Heart right ventricle (tissue), 16 donors: ENCODE results near the gene CST6. TPM values are rescaled to one million over a fixed set of nuclear protein-coding genes. Genes with fewer than 3 reads are reported as not detected.

Experiments used
- ATAC-seq, 8 donors: fragments of 200-7000 bp; cut with Tn5 transposase; one replicate each; pipeline ENCODE4 v1.9.1; 2020; ENCODE audit warnings: mild to moderate bottlenecking in 8 of 8, moderate library complexity in 8 of 8, moderate number of reproducible peaks in 1 of 8
- DNase-seq, 2 donors: peaks; one replicate each; pipeline ENCODE4 v3.0.0-alpha.2; 2020
- H3K27ac ChIP-seq, 10 donors: fragments of 200-600 bp; sonication (generic) in 2 of 10; one replicate each; pipeline versions ENCODE4 v1.5.0 to v1.8.0; 2020 to 2022; ENCODE audit warnings: mild to moderate bottlenecking in 3 of 10
- H3K27me3 ChIP-seq, 7 donors: fragments of 200-600 bp; one replicate each; pipeline ENCODE4 v1.8.0; 2021 to 2022; ENCODE audit warnings: mild to moderate bottlenecking in 2 of 7
- H3K36me3 ChIP-seq, 9 donors: fragments of 200-600 bp; sonication (generic) in 1 of 9; one replicate each; pipeline versions ENCODE4 v1.5.0 to v1.8.0; 2020 to 2022; ENCODE audit warnings: mild to moderate bottlenecking in 2 of 9
- H3K4me1 ChIP-seq, 9 donors: fragments of 200-600 bp; sonication (generic) in 1 of 9; one replicate each; pipeline versions ENCODE4 v1.5.0 to v1.8.0; 2020 to 2022; ENCODE audit warnings: mild to moderate bottlenecking in 4 of 9
- H3K4me3 ChIP-seq, 10 donors: fragments of 200-600 bp; sonication (generic) in 2 of 10; one replicate each; pipeline versions ENCODE4 v1.5.0 to v1.8.0; 2020 to 2022; ENCODE audit warnings: mild to moderate bottlenecking in 7 of 10, moderate library complexity in 2 of 10
- H3K9me3 ChIP-seq, 11 donors: fragments of 200-600 bp in 10 of 11; sonication (generic) in 2 of 11; one replicate each; pipeline versions ENCODE4 v1.5.0 to v1.8.0; 2013 to 2022; ENCODE audit warnings: mild to moderate bottlenecking in 2 of 11, control low read depth in 1 of 11, moderate library complexity in 1 of 11
- WGBS, 2 donors: extraction: QIAGEN DNeasy Blood & Tissue Kit; methylation state at CpG; one replicate each; pipeline ENCODE4 v1.1.7; 2013; ENCODE audit warnings: inconsistent platforms in 1 of 2; 5-methylcytosine and 5-hydroxymethylcytosine counted together
- intact Hi-C, 10 donors: fragments of 100-400 bp; cut with DNase I; formaldehyde crosslinking; loops; one replicate each; pipeline versions ENCODE4 v1.11.1 to v1.14.2; 2022
- polyA plus RNA-seq, 2 donors: library from polyadenylated mRNA; stranded (reverse); fragments of 200-250 nt; gene quantifications; one replicate each; pipeline ENCODE4 v1.2.3, GENCODE V29; 2013
- total RNA-seq, 10 donors: library from RNA; stranded (reverse); fragmentation: NEBNext Ultra II Directional in 3 of 10; extraction: Animal tissue kit (Norgen Biotek cat#: 25700) in 3 of 10; gene quantifications; one replicate each; pipeline versions ENCODE4 v1.2.1 to v1.2.4, GENCODE V29; 2021 to 2023
- TF ChIP-seq, protein P1 (sequence below), 9 donors: fragments of 200-600 bp; sonication (generic) in 2 of 9; IDR thresholded peaks; one replicate each; pipeline versions ENCODE4 v1.5.0 to v1.8.0; 2021 to 2022; ENCODE audit warnings: antibody characterized with exemption in 9 of 9, mild to moderate bottlenecking in 5 of 9, moderate library complexity in 1 of 9
- donor health status: Arrhythmogenic right ventricular cardiomyopathy.
- donor health status: ischemic (EF 13 %, LVEDD 7.1; RV severe dilation, severe dysfunction).
- donor health status: healthy with polysubstance abuse.
- donor health status: DM: no; HTN: yes; CAD: no.
- donor health status: DM: no; HTN: no; CAD: no.
- donor health status: ischemic (EF 25% LVEDD 6.9; RV normal size, moderate dysfunction).
- donor health status: ischemic (EF 25% LVEDD 5.7; RV mildly dilated, moderate dysfunction).
- donor health status: healthy.
- donor health status: DM: yes; HTN: yes; CAD: no.
- donor health status: Ischemic cardiomyopathy.
- donor health status: ischemic (EF 35%, LVEDD 5.7; RV mildly dilated, moderate dysfunction).
- donor health status: nonischemic (EF 11% LVEDD 7.7; RV severe dilation, severe dysfunction).
- donor health status: DM: yes; HTN: yes; CAD: no.
- donor health status: PGD.
- donor health status: ischemic (EF 29% LVEDD 5.4; RV normal size, mild dysfunction).
- donor health status: nonischemic (EF 23%, LVEDD 6.1; RV moderate dilation, normal function).

Gene CST6
- total and polyA plus RNA-seq, 12 donors: 0.35 to 2.6 (median 0.44) TPM; not detected in 7

DNA sequence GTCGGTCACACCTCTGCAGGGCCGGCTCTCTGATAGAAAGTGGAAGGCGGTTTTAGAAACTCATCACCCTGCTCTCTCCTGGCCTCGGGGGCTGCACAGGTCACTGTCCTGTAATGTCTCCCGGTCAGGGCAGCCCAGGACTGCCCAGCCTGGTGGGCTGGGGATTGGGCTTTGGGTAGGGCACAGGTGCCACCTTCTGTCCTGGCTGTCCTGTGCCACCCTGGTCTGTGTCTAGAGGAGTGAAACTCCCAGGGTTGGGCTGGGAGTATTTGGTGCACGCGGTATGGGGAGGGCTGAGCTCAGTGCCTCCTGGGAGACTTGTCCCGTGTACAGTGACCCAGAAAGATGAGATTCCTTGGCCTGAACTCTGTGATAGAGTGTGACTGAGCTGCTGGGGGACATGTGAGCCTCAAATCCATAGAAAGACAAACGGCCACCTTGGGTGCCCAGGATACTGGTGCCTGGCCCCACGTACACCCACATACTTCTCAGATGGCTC, 32.5 kb upstream of the CST6 start:
- DNase-seq (no peak), ATAC-seq (no peak)
- 84 to 87% methylated on average over 10 of the region's 10 CpGs for WGBS, 2 donors
- Histone ChIP-seq H3K27me3 (no peaks in the 10 kb centered on the region), H3K4me3 (no peak overlapping the region), H3K9me3 (no peaks in the 10 kb centered on the region), H3K36me3 (peaks cover 0 to 56% (median 31%) of the 10 kb centered on the region in 9 donors), H3K27ac (no peak overlapping the region), H3K4me1 (no peaks in the 10 kb centered on the region)
- intact Hi-C loops: no loop called here
- TF ChIP-seq, protein P1, sequence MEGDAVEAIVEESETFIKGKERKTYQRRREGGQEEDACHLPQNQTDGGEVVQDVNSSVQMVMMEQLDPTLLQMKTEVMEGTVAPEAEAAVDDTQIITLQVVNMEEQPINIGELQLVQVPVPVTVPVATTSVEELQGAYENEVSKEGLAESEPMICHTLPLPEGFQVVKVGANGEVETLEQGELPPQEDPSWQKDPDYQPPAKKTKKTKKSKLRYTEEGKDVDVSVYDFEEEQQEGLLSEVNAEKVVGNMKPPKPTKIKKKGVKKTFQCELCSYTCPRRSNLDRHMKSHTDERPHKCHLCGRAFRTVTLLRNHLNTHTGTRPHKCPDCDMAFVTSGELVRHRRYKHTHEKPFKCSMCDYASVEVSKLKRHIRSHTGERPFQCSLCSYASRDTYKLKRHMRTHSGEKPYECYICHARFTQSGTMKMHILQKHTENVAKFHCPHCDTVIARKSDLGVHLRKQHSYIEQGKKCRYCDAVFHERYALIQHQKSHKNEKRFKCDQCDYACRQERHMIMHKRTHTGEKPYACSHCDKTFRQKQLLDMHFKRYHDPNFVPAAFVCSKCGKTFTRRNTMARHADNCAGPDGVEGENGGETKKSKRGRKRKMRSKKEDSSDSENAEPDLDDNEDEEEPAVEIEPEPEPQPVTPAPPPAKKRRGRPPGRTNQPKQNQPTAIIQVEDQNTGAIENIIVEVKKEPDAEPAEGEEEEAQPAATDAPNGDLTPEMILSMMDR (IDR thresholded peaks at IDR 0.05): no peak

DNA sequence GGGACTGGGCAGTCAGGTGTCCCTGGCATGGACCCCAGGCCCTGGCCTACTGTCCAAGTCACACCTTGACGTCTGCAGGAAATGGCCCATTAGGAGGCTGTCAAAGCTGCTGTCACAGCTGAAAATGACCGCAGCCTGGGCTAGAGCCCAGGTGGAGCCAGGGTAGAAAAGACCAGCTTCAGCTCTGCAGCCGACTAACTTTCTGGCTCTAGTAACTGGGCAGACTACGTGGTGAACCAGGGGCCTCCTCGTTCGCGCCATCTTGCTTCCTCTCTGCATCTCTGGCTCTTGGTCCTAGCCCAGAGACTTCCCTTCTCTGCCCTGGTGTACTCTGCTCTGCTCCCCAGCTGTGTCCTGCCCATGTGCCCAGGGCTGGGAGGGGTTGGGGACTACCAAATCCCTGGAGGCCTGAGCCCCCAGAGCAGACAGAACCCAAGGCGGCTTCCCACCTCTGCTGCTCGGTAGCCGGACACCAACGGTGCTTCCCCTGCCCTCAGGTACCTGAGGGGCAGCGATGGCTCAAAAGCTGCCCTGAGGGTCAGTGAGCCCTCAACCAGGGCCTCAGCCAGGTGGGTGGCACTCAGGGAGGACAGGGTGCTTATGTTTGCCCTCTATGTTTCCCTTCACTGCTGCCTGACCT, 30.6 kb upstream of the CST6 start:
- TF ChIP-seq, protein P1 (IDR thresholded peaks at IDR 0.05): no peak
- whole genome bisulfite sequencing, 2 donors: 73 to 75% methylated on average over 12 of the region's 12 CpGs
- Histone ChIP-seq H3K4me3 (no peak overlapping the region), H3K9me3 (no peaks in the 10 kb centered on the region), H3K4me1 (peaks cover 0 to 6% (median 0%) of the 10 kb centered on the region in 9 donors), H3K27ac (no peak overlapping the region), H3K36me3 (peaks cover 0 to 40% (median 31%) of the 10 kb centered on the region in 9 donors), H3K27me3 (no peaks in the 10 kb centered on the region)
- intact Hi-C loops: loop anchor here in 5 of 10 donors (5.0 to 10.0 kb wide), 5 partner anchors 99 to 356 kb away; partner anchors contain the start of genes RNASEH2C (in 1 of the 5) and SIPA1 (in 1 of the 5)
- DNase-seq: no peak
- ATAC-seq: peak in 2 of 8 donors; percentile 10 to 20

DNA sequence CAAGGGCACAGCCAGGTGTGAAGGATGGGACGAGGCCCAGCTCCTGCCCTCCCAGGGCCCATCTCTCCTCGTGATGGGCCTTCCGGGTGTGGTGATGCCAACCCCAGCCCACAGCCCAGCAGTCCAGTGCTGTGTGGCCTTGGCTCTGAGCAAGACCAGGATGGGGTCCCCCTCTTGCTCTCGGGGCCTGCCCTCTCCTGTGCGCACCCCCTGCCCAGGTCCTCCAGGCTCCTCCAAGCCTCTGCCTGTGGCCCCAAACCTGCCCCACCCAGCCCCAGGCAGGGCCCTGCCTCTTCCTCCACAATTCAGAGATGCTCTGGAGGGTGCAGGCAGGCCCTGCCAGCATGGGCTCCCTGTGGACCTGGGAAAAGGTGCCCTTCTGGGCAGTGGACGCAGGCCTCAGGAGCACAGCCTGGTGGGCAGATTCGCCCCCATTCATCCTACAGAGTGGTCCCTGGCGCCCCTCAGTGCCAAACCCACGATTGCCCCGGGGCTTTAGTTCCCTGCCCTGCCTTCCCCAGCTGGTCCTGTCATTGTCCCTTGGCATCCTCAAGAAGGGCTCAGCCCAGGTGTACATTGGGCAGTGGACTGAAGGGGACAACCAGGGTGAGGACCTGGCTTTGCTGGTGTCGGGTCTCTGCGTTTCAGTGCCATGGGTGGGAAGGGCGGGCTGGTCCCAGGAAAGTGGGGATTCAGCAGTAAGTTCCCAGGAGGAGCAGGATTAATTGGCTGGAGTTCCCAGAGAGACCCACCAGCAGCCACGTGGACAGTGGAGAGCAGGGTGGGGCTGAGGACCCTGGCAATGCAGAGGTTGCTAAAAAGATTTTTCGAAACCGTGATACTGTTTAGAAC, 29.6 kb upstream of the CST6 start:
- TF ChIP-seq, protein P1 (IDR thresholded peaks at IDR 0.05): no peak
- intact Hi-C loops: loop anchor here in 5 of 10 donors (5.0 to 10.0 kb wide), 5 partner anchors 100 to 357 kb away; partner anchors contain the start of genes RNASEH2C (in 1 of the 5) and SIPA1 (in 1 of the 5)
- peaks cover 0 to 6% (median 0%) of the 10 kb centered on the region in 9 donors for H3K4me1 ChIP-seq
- ATAC-seq: peak in 3 of 8 donors; percentile 3 to 40 (median 18)
- H3K36me3 ChIP-seq: peaks cover 0 to 31% (median 22%) of the 10 kb centered on the region in 9 donors
- 74 to 81% methylated on average over 16 of the region's 16 CpGs for WGBS, 2 donors
- H3K27me3 ChIP-seq: no peaks in the 10 kb centered on the region
- DNase-seq: no peak
- no peak overlapping the region for H3K27ac ChIP-seq
- no peak overlapping the region for H3K4me3 ChIP-seq
- no peaks in the 10 kb centered on the region for H3K9me3 ChIP-seq
